Suprapubic skin (tissue), 4 donors: ENCODE measurements around the gene STX5.

Experiments
- CTCF ChIP-seq, 2 donors: fragments of 200-600 bp in 1 of 2; fragments of 450-650 bp in 1 of 2; sonication (generic) in 1 of 2; IDR thresholded peaks; one replicate each; pipeline ENCODE4 v1.5.1; 2016 to 2019; ENCODE audit warnings: antibody characterized with exemption in 2 of 2, mild to moderate bottlenecking in 1 of 2, moderate library complexity in 1 of 2
- POLR2A ChIP-seq, 2 donors: fragments of 450-650 bp; IDR thresholded peaks; one replicate each; pipeline ENCODE4 v1.6.1; 2017; ENCODE audit warnings: antibody characterized with exemption in 2 of 2, mild to moderate bottlenecking in 2 of 2, moderate library complexity in 2 of 2
- POLR2AphosphoS5 ChIP-seq, 3 donors: sonication (generic); formaldehyde crosslinking; IDR thresholded peaks; one replicate each; pipeline ENCODE4 v1.6.1; 2017; ENCODE audit warnings: antibody characterized with exemption in 3 of 3

GRCh38 chr11:62839050-62839945 lies 7.4 kb upstream of the STX5 start, which contains the start of gene WDR74:
- TF ChIP-seq CTCF (IDR thresholded peaks at IDR 0.05), result no peak
- peak; percentile 90 to 99 (median 94) for TF ChIP-seq POLR2AphosphoS5 (IDR thresholded peaks at IDR 0.05)
- TF ChIP-seq POLR2A (IDR thresholded peaks at IDR 0.05), result peak; percentile 55 to 87
